H1 (cell line): ENCODE data around the gene TSC22D1. TPM values are rescaled to one million over a fixed set of nuclear protein-coding genes. Genes with fewer than 3 reads are reported as not detected.

Experiments used
- CHD7 ChIP-seq: fragments of 300-600 bp; sonication (generic); IDR thresholded peaks from 2 replicates; pipeline ENCODE4 v1.7.1; 2012; ENCODE audit warnings: low read length, moderate library complexity, mild to moderate bottlenecking, inconsistent platforms; ENCODE audit not compliant: insufficient replicate concordance
- CREB1 ChIP-seq: IDR thresholded peaks from 2 replicates; pipeline ENCODE4 v1.6.1; 2012; ENCODE audit warnings: inconsistent platforms
- EGR1 ChIP-seq: IDR thresholded peaks from 2 replicates; pipeline ENCODE4 v1.6.1; 2011; ENCODE audit warnings: low read depth, low read length, borderline replicate concordance
- GTF2F1 ChIP-seq: IDR thresholded peaks from 2 replicates; pipeline ENCODE4 v1.6.1; 2012; ENCODE audit warnings: low read depth, low read length, improper control_type of control experiment, borderline replicate concordance
- MAFK ChIP-seq: IDR thresholded peaks from 2 replicates; pipeline ENCODE4 v1.6.1; 2012; ENCODE audit warnings: low read depth, mild to moderate bottlenecking, improper control_type of control experiment, low read length
- POLR2A ChIP-seq, 2 experiments: IDR thresholded peaks; 1 replicate in 1 of 2; 2 replicates in 1 of 2; pipeline ENCODE4 v1.6.1; 2011; ENCODE audit warnings: low read depth in 2 of 2, low read length in 2 of 2, mild to moderate bottlenecking in 2 of 2; ENCODE audit errors: control extremely low read depth in 1 of 2
- SP1 ChIP-seq: IDR thresholded peaks from 2 replicates; pipeline ENCODE4 v1.6.1; 2011; ENCODE audit warnings: low read depth, low read length
- TAF1 ChIP-seq: IDR thresholded peaks from 2 replicates; pipeline ENCODE4 v1.6.1; 2011; ENCODE audit warnings: mild to moderate bottlenecking, low read depth, low read length
- polyA plus RNA-seq, 7 experiments: library from polyadenylated mRNA; depleted of rRNA in 3 of 7; stranded (reverse) in 5 of 7; unstranded in 2 of 7; fragments of >200 nt in 5 of 7; fragments of 200-250 nt in 2 of 7; gene quantifications; 1 replicate in 5 of 7; 2 replicates in 1 of 7; 4 replicates in 1 of 7; pipeline versions ENCODE4 v1.2.1 to v1.2.3, GENCODE V29; 2011 to 2013; ENCODE audit warnings: missing spikeins in 2 of 7, mixed read lengths in 2 of 7
- total RNA-seq: library from RNA; stranded (reverse); fragmentation: NEBNext Ultra II Directional; extraction: Animal tissue kit (Norgen Biotek cat#: 25700); gene quantifications from 2 replicates; pipeline ENCODE4 v1.2.1, GENCODE V29; 2021
- TF ChIP-seq, protein P1 (sequence below): IDR thresholded peaks from 2 replicates; pipeline ENCODE4 v1.6.1; 2012; ENCODE audit warnings: inconsistent platforms

The TSC22D1 gene
- total and polyA plus RNA-seq, 2 of the 8 experiments (the other 6 are each of a cell fraction or from before 2014, with no cell fraction given), result 52.6 to 80.9 TPM

DNA sequence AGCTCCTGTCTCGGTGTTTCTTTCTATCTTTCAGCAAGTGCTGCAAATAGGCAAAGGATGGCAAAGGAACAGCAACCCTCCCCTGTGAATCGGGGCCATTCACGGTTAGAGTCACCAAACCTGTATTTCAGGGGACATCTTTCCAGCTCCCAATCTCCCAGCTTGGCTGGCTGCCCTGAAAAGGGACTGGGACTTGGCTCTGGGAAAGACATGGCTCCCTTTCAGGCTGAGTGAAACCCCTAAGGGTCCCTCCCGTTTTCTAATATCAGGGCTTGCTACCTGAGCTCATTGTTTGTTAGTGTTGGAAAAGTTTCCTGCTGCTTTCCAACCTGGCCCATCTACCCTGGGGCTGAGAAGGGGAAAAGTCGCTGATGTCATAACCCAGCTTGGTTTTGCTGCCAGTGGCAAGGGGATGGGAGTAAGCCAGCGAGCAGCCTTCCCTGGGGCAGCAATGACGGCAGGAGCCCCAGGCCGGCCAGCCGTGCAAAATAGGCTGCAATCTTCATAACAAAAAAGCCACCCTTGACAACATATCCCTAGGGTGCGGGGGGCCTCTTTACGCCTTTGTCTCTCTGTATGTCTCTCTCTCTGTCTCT is 172.6 kb downstream of the TSC22D1 start (continued):
- TF ChIP-seq, protein P1, sequence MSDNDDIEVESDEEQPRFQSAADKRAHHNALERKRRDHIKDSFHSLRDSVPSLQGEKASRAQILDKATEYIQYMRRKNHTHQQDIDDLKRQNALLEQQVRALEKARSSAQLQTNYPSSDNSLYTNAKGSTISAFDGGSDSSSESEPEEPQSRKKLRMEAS, result no peak
- TF ChIP-seq CHD7 (no peak), CREB1 (no peak), GTF2F1 (no peak), TAF1 (no peak; the same call in 1 of the 2 replicates), MAFK (no peak), EGR1 (no peak), POLR2A (IDR thresholded peaks at IDR 0.05; ENCODE audit: control extremely low read depth in 1 of 2, low read depth in 2 of 2, low read length in 2 of 2) (no peak), SP1 (no peak)
